HG02588 (cell line): ENCODE results near the gene REC8.

ENCODE experiments used
- ATAC-seq: cut with Tn5 transposase; IDR thresholded peaks from one replicate; pipeline ENCODE4 v1.9.1; 2021; ENCODE audit warnings: mild to moderate bottlenecking, moderate library complexity; ENCODE audit not compliant: unreplicated experiment

Gene REC8, protein sequence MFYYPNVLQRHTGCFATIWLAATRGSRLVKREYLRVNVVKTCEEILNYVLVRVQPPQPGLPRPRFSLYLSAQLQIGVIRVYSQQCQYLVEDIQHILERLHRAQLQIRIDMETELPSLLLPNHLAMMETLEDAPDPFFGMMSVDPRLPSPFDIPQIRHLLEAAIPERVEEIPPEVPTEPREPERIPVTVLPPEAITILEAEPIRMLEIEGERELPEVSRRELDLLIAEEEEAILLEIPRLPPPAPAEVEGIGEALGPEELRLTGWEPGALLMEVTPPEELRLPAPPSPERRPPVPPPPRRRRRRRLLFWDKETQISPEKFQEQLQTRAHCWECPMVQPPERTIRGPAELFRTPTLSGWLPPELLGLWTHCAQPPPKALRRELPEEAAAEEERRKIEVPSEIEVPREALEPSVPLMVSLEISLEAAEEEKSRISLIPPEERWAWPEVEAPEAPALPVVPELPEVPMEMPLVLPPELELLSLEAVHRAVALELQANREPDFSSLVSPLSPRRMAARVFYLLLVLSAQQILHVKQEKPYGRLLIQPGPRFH

DNA sequence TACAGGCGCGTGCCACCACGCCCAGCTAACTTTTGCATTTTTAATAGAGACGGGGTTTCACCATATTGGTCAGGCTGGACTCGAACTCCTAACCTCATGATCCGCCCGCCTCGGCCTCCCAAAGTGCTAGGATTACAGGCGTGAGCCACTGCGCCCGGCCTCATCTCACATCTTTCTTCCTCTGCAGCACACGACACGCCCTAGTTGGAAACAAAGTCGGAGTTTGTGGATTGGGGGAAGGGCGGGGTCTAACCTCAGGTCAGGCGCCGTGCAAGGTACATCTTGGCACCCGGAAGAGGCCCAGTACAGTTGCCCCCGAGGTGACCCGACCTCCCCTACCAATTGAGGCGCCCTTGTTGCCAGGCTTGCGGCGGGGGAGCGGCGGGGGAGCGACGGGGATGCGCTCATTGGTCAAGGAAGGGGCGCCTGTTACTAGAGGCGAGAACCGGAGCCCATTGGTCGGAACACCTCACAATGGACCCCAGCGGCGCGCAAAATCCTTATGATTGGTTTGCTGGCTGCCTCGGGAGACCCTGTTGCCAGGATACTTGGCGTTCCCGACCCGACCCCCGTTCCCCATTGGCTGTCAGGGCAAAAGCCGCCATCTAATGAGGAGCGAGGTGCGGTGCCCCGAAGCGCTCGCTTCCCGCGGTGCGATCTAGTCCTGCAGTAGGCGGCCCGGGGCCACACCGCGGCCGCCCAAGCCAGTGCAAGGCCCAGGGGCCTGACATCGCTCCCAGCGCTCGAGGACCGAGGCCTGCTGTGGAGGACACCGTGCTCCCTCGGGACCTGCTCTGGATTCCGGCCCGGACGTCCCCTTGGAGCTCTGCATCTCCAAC is at the start of gene REC8:
TSS of gene REC8 (plus strand) at position 659 of the 839 bp plus-strand sequence. CDS start 473 bp downstream, outside the sequence.
- peak; percentile 83 for ATAC-seq

DNA sequence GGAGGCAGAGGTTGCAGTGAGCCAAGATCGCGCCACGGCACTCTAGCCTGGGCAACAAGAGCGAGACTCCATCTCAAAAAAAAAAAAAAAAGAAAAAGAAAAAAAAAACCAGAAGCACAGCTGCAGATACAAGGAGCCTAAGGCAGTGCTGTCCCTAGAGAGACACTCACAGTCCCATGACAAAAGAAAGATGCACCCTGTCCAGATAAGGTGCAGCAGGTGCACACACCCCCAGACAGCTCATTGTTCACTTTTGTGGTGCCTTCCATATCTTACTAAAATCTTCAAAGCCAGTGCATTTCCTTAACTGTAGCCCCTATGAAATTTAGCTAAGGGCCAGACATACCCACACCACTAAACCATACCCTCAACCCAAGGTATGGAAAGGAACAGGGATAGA is 49.5 kb upstream of the REC8 start:
- ATAC-seq: no peak

DNA sequence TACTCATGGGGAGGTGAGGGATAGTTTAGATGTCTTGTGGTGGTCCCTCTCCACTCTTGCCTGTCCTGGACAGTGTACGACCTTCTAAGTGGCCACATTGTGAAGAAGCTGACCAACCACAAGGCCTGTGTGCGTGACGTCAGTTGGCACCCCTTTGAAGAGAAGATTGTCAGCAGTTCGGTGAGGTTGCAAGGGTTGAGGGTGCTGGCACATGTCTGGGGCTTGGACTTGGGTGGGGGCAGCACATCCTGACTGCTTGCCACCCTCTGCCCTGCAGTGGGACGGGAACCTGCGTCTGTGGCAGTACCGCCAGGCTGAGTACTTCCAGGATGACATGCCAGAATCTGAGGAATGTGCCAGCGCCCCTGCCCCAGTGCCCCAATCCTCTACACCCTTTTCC is 49.0 kb upstream of the REC8 start:
- ATAC-seq: no peak

DNA sequence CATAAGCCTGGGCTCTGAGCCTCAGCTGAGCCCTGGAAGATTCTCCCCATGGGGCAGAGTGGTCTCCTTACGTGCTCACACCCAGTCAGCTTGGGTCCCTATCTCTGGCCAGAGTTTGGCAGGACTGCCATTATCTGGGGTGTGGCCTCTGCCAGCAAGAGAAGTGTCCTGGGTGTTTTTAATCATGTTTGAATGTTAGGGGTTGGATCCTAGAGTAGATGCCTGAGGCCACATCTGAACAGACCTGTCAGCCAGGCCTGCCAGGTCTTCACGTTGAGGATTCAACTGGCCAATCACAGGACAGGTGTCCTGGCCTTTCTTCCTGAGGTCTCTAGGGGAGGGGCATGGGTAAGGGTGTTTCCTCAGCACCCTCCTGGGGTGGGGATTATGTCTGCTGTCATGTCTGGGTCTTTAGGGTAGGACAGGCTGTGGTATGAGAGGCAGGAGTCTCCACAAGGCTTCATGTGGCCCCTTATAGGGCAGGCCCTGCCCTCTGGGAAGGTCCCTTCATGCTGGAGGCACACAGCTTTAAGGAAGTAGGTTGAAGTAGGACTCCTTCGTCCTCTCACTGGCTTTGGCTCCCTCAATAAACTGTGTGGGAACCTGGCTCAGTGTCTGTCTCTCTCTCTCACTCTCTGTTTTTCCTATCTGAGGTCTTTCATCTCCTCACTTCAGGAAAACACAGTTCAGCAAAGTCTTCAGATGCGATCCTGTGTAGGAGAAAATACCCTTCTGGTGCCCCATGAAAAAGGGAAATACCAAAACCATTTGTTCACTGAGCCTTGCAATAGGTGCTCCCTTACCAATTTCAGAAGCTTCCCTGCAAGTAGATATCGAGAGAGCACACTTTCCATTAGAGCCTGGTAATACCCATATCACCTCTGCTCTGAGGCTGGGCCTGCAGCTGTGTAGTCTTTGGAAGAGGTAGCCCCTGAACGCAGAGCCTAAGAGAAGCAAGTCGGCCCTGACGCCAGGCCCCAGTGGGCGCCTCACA is 48.2 kb upstream of the REC8 start:
- ATAC-seq: peak; percentile 74

DNA sequence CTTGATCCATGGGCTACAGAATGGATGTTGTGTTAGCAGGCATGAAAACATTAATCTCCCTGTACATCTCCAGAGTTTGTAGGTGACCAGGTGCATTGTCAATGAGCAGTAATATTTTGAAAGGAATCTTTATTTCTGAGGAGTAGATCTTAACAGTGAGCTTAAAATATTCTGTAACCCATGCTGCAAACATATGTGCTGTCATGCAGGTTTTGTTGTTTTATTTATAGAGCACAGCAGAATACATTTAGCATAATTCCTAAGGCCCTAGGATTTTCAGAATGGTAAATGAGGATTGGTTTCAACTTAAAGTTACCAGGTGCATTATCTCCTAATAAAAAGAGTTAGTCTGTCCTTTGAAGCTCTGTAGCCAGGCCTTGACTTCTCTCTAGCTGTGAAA is 44.9 kb upstream of the REC8 start:
- ATAC-seq: no peak

DNA sequence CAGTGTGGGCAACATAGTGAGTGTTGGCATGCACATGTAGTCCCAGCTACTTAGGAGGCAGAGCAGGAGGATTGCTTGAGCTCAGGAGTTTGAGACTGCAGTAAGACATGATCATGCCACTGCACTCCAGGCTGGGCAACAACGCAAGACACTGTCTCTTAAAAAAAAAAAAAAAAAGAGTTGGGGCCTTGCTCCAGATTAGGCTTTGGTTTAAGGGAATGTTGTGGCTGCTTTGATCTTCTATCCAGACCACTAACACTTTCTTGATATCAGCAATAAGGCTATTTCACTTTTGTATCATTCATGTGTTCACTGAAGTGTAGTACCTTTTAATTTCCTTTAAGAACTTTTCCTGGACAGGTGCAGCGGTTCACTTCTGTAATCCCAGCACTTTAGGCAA is 44.2 kb upstream of the REC8 start:
- no peak for ATAC-seq

DNA sequence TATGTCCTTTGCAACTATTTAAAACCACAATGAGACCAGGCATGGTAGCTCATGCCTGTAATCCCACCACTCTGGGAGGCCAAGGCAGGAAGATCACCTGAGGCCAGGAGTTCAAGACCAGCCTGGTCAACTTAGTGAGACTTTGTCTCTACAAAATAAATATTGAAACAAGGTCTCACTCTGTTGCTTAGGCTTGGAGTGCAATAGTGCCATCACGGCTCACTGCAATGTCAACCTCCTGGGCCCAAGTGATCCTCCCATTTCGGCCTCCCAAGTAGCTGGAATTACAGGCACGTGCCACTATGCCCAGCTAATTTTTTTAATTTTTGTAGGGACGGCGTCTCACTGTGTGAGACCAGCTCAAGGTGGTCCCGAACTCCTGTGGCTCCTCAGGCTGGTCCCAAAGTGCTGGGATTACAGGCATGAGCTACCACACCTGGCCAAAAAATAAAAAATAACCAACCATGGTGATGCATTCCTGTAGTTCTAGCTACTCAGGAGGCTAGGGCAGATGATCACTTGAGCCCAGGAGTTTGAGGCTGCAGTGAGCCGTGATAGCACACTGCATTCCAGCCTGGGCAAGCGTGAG is 42.4 kb upstream of the REC8 start:
- ATAC-seq: no peak

DNA sequence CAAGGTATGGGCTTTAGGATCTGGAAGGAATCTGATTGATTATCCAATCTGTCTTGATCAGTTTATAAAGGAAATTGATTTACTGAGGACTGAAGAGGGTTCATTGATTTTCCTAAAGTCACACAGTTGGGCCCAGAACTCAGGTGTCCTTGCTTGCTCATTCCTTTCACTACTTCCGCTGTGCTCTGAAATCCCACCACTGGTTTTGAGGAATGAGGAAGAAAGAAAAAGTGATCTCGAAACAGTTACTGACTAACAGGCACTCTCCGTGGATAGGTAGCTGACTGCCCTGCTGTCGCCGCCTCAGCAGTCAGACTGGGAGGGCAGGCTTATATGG is 41.5 kb upstream of the REC8 start, which contains the start of gene FITM1:
TSS of gene FITM1 (plus strand) at position 280 of the 337 bp plus-strand sequence. CDS start 905 bp downstream, outside the sequence.
- ATAC-seq: no peak

DNA sequence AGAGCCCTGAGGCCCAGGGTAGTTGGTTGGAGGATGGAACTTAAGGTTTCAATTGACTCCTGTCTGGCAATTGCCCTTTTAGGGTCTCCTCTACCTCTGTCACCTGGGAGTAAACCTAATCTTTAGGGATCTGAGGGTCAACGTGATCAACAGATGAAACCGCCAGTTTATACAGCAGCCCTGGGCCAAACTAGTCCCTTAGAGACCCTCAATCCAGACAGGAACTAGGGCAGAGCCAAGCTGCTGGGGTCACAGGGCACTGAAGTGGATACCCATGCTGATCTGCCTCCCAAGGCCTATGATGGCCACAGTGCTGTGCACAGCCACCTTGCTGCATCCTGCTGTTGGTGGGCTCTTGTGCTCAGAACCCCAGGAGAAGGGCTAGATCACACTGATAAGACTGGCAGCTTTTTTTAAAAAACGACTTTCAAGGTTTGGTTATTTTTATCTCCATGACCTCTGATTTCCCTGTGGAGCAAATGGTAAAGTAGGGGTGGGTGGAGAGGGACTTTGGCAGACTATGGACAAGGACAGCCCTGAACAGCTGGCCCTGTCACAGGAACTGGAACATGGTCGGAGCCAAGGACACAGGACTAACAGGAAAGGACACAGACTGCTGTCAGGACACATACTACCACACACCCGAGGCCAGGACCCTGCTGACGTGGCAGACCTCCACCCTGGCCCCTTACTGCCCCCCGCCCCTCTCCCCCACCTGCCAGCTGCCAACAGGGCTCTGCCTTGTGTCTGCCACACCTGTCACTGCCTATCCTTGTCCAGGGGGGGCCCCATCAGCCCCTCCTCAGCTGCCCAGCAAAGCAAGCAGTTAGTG is 40.9 kb upstream of the REC8 start:
- ATAC-seq: no peak

DNA sequence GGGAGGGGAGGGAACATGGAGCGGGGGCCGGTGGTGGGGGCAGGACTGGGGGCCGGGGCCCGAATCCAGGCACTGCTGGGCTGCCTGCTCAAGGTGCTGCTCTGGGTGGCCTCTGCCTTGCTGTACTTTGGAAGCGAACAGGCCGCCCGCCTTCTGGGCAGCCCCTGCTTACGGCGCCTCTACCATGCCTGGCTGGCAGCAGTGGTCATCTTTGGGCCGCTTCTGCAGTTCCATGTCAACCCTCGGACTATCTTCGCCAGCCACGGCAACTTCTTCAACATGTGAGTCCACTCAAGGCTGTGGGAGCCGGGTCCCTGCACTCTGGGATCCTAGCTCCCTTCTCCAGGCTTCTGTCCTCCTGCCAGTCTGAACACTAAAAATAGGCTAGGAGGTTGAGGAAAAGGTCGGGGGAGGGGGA is 40.3 kb upstream of the REC8 start:
- no peak for ATAC-seq

DNA sequence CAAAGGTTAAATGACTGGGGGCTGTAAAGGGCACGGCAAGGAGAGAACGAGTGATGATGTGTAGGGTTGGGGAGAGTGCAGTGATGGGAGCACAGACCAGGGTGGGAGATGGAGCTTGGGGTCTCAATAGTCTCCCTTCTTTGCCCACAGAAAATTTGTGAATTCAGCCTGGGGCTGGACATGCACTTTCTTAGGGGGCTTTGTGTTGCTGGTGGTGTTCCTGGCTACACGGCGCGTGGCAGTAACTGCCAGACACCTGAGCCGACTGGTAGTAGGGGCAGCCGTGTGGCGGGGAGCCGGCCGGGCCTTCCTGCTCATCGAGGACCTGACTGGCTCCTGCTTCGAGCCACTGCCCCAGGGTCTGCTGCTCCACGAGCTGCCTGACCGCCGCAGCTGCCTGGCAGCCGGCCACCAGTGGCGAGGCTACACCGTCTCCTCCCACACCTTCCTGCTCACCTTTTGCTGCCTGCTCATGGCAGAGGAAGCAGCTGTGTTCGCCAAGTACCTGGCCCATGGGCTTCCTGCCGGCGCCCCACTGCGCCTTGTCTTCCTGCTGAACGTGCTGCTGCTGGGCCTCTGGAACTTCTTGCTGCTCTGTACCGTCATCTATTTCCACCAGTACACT is 39.7 kb upstream of the REC8 start:
- no peak for ATAC-seq

DNA sequence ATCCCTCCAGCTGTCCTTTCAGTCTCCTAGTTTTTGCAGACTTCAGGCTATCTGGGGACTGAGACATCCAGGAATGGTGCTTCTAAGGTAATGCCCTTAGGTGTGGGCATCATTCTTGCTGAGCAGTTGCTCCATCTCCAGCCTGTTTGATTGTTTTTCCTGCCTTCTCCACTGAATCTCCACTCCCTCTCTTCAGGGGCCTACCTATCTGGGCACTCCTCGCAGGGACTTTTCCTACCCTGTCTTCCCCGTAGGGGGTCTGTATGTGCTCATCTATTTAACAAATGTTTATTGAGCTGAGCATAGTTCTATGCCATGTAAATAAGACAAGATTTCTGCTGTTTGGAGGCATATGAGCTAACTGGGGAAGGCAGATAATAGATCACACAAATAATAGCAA is 38.9 kb upstream of the REC8 start:
- ATAC-seq: no peak

DNA sequence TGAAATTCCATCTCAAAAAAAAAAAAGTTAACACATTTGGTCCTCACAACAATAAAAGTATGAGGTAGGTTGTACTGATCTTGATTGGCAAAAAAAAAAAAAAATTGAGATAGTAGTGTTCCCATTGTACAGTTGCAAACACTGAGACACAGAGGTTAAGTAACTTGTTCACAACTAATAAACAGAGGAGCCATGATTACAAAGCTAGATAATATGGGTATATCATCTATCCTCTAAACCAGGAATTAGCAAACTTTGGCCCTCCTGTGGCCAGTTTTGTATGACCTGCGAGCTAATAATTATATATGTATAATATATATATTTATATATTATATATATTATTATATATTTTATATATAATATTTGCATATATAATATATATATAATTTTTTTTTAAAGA is 38.1 kb upstream of the REC8 start:
- no peak for ATAC-seq

DNA sequence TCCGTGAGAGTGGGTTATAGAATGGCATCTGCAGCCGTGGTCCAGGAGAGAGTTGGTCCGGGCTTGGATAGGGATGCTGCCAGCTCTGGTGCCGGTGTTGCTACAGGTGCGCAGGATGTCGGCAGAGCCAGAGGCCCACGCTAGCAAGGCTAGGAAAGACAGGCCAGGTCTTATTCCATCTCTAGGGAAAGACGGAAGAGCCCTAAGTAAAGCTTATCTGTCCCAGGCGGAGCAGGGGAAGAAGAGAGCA is 36.4 kb upstream of the REC8 start:
- no peak for ATAC-seq

DNA sequence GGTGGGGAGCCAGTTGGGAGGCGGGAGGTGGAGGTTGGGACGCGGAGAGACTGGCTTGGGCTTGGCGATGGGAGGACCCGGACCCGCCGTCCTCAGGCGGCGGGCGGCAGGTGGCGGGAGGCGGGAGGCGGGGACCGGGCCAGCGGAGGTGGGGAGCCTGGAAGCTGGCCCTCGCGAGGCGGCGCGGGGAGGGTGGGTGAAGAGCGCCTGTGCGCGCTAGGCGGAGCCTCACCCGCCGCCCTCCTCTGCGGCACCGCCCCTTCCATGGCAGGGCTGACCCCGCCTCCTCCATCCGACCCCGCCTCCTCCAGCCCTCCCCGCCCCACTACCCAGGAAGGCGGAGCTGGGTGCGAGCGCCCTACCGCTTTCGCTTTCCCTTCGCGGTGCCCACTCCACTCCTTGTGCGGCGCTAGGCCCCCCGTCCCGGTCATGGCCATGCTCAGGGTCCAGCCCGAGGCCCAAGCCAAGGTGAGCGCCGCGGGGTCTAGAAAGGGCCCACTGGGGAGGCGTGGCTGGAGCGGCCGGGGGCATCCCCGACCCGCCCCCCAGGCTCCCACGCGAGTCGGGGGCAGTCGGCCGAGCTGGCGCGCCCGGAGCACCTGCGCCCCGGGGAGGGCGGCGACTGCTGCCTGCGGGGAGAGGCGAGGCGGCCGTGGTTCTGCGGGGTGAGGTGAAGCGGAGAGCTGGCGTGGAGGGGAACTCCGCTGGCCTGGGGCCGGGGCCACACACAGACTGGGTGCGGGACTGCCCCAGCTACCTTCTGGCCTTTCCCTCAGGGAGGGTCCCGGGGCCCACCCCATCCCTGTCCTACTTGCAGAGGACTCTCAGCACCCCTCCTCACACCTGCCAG is 35.8 kb upstream of the REC8 start, which contains the start of gene PSME1:
TSS of gene PSME1 (plus strand) at position 361 of the 850 bp plus-strand sequence. CDS start at position 430, 69 bp downstream.
- ATAC-seq: peak; percentile 82

DNA sequence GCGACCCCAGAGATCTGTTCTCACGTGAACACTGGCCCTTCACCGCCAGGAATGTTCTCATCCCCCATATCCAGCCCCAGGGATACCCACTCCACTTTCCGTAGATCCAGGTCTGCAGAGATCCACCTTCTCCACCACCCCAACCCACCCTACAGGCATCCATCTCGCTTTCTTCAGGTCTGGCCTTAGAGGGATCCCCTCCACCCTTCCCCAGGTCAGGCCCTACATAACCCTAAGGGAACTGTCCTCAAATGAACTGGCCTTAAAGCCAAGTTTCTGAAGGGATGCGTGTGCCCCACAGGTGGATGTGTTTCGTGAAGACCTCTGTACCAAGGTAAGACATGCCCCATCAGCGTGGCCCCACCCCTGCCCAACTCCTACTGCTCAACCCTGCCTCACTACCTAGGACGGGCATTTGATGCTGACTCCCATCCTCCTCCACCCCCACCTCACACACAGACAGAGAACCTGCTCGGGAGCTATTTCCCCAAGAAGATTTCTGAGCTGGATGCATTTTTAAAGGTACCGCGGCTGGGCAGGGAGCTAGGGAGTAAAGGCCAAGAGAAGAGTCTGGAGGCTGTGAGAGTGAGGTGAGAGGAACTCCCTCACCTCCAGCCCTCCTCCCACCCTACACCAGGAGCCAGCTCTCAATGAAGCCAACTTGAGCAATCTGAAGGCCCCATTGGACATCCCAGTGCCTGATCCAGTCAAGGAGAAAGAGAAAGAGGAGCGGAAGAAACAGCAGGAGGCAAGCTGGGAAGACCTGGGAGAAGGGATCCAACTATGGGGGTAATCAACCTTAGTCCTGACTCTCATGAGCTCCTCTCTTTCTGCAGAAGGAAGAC is 35.0 kb upstream of the REC8 start:
- no peak for ATAC-seq
